Activated T-helper 2 cell treated with anti-CD3 and anti-CD28 coated beads, Interferon-gamma antibody, Interleukin-2, Interleukin-4, amounts not matched to agents 10 μg/mL and 5 μg/mL and 100 μg/mL, durations not matched to agents 14 hours and 24 hours and 36 hours (primary cell): ENCODE data around the gene NUAK1. TPM values are rescaled to one million over a fixed set of nuclear protein-coding genes. Genes with fewer than 3 reads are reported as not detected.

Source experiments
- DNase-seq: peaks from one replicate; pipeline ENCODE4 v3.0.0; 2021; ENCODE audit warnings: low spot score
- H3K27ac Mint-ChIP-seq: one replicate; pipeline ENCODE4 v1.8.0; 2021; ENCODE audit warnings: mixed read lengths
- H3K27me3 Mint-ChIP-seq: one replicate; pipeline ENCODE4 v1.8.0; 2021; ENCODE audit warnings: low read depth, mixed read lengths
- H3K36me3 Mint-ChIP-seq: one replicate; pipeline ENCODE4 v1.8.0; 2021; ENCODE audit warnings: low read depth, mixed read lengths
- H3K4me1 Mint-ChIP-seq: one replicate; pipeline ENCODE4 v1.8.0; 2021; ENCODE audit warnings: low read depth, mixed read lengths
- H3K4me3 Mint-ChIP-seq: one replicate; pipeline ENCODE4 v1.8.0; 2021; ENCODE audit warnings: low read depth, mild to moderate bottlenecking, moderate library complexity, mixed read lengths
- H3K9me3 Mint-ChIP-seq: one replicate; pipeline ENCODE4 v1.8.0; 2021; ENCODE audit warnings: mixed read lengths
- intact Hi-C: fragments of 100-400 bp; cut with micrococcal nuclease; formaldehyde crosslinking; loops from one replicate; pipeline ENCODE4 v1.15.1; 2023
- total RNA-seq: library from RNA; stranded (reverse); gene quantifications from 2 replicates; pipeline ENCODE4 v1.2.3, GENCODE V29; 2022

The NUAK1 gene
- total RNA-seq, 1 donor from 2014 or later, result 0.02 TPM

DNA sequence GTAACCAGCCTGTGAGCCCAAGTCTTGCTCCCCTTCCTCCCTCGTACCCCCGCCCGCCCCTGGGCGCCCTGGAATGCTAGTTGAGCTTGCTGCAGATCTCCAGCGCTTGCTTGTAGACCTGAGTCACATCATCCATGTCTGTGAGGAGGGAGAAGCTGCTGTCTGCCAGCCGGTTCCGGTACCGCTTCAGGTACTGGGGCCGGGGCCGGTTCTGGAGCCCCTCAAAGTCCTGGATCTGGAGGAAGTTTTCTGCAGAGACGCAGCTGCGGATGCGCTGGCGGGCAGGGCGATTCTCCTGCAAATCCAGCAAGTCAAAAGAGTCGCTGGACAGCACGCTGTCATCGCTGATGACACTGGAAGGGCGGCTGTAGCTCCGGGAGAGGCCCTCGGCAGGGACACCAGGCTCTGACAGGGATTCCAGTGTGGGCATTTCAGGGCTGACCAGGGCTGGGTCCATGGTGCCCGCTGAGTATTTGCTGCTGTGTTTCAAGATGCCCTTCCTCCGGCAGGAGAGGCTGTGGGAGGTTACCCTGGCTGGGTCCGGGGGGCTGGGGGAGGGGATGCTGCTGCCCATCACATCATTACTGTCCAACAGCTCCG lies 71.9 kb downstream of the NUAK1 start:
- no peaks in the 10 kb centered on the region for H3K9me3 Mint-ChIP-seq
- no peaks in the 10 kb centered on the region for H3K27me3 Mint-ChIP-seq
- no peaks in the 10 kb centered on the region for H3K36me3 Mint-ChIP-seq
- H3K27ac Mint-ChIP-seq, result no peak overlapping the region
- intact Hi-C loops, result no loop called here
- no peak overlapping the region for H3K4me3 Mint-ChIP-seq
- no peaks in the 10 kb centered on the region for H3K4me1 Mint-ChIP-seq
- no peak for DNase-seq

DNA sequence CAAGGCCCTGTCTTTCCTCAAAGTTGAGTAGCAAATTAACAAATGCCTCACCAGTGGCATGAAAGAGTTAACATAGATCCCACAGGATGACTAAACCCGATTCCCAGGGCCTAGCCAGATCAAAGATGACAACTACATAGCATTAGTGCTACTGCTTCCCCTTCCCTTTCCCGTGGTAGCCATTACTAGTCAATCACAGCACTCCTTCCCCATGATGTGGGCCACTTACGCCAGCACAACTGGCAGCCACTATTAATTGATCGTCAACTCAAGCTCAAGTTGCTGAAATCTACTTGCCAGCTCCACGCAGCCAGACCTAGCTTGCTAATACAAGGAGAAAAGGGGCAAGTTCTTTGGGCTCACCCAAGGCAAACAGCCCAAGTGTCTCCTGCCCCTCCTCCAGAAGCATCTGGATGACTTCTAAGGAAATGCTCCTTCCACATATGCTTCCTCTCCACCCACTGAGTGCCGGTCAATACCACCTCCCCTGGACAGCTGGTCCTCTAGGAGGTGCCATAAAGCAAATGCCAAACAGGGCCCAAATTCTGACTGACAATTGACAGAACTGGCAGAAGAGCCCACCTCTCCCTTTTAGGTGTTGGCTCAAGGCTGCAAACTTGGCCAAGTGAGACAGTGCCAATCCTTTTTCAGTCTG lies 72.6 kb downstream of the NUAK1 start:
- Mint-ChIP-seq H3K9me3 (no peaks in the 10 kb centered on the region), H3K4me3 (no peak overlapping the region), H3K27me3 (no peaks in the 10 kb centered on the region), H3K27ac (no peak overlapping the region), H3K36me3 (no peaks in the 10 kb centered on the region), H3K4me1 (no peaks in the 10 kb centered on the region)
- no peak for DNase-seq
- intact Hi-C loops, result no loop called here

DNA sequence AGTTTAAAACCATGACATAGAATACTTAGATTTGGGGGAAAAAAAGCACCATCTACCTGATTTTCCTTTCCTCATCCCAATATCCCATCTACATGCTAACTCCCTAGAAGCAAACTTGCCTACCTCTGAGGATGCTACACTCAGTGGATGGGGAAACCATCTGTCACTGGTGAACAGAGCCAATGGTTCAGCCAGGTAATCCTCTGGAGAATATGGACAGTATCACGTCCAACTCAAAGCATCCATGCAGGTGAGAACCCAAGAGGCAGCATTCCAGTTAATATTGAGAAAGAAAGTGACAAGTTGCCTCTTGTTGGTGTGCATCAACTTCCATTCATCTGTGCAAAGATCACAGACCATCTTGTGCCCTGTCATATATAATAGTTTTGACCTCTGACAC lies 73.2 kb downstream of the NUAK1 start:
- Mint-ChIP-seq H3K4me3 (no peak overlapping the region), H3K27me3 (peaks cover 2% of the 10 kb centered on the region)

DNA sequence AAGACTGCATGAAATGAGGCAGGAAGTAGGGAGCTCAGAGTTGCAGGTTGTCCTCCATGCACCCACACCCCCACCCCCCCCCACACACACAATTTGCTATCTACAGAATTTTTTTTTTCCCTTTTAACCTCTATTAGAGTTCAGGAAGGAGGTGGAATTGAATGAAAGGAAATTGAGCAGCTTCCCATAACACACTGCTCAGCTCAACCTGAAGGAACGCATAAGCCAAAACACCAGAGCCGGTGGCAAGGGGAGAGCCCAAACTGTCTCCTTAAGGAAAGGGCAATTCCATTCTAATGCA lies 74.1 kb downstream of the NUAK1 start:
- Mint-ChIP-seq H3K4me1 (no peaks in the 10 kb centered on the region), H3K4me3 (no peak overlapping the region), H3K36me3 (no peaks in the 10 kb centered on the region), H3K27ac (no peak overlapping the region), H3K27me3 (peaks cover 2% of the 10 kb centered on the region), H3K9me3 (no peaks in the 10 kb centered on the region)
- intact Hi-C loops, result no loop called here
- no peak for DNase-seq

More for the DNA sequence above, 73.2 kb downstream of the NUAK1 start:
- DNase-seq, result no peak
- intact Hi-C loops, result no loop called here
- Mint-ChIP-seq H3K36me3 (no peaks in the 10 kb centered on the region), H3K9me3 (no peaks in the 10 kb centered on the region), H3K27ac (no peak overlapping the region), H3K4me1 (no peaks in the 10 kb centered on the region)

DNA sequence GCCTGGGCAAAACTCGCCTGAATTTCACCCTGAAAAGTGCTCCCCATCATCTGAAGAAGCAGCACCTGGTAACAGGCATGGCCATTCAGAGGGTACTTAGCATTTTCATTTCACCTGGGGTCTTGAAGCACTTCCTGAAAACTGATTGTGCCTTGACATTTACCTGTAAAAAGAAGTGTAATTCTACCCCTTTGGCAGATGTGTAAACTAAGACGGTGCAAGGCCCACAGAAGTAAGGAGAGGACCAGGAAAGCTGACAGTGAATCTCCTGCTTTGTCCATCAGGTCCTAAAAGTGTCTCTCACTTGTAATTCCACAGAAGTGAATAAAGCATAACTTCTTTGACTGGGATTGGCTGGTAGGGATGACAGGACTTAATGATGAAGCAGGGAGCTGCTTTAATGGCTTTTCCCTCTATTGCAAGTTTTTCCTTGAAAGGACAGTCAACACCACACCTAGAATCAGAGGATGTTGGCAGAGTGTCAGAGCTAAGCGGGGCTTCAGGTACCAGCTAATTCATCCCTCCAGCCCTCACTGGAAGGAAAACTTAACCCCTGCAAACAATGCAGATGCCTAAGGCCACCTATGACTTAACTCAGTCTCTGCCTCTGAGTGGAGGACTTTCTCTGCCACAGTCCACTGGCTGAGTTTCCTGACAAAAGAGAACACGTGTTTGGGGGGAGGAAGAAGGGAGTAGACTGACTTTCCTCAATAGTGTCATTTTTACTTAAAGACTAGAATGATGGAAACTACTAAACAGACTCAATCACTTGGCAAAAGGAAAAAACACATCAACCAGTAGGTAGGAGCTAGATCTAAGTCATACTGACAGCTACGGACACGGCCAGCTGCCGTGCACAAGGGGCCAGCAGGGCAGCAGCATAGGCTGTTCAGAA lies 74.7 kb downstream of the NUAK1 start:
- Mint-ChIP-seq H3K27me3 (peaks cover 2% of the 10 kb centered on the region), H3K4me3 (no peak overlapping the region), H3K9me3 (no peaks in the 10 kb centered on the region), H3K4me1 (no peaks in the 10 kb centered on the region), H3K27ac (no peak overlapping the region), H3K36me3 (no peaks in the 10 kb centered on the region)
- DNase-seq, result no peak
- intact Hi-C loops, result no loop called here

DNA sequence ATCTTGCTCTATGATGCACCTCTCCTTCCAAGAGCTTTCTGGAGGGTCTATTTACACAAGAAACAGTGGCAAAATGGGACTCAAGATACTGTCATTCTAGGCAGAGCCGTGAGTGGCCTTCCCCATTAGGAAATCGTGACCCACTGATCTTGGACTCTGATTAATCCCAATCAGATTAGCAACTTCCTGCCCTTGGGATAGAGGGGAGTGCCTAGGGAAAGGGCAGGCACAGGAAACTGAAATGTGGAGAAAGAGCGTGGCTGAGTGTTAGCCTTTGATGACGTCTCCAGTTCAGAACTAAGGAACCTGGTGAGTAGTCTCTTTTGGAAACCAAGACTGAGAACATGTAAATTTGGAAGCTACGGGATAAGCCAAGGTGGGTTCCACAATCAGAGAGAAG lies 76.1 kb downstream of the NUAK1 start:
- Mint-ChIP-seq H3K27ac (no peak overlapping the region), H3K4me3 (no peak overlapping the region), H3K9me3 (no peaks in the 10 kb centered on the region), H3K27me3 (peaks cover 2% of the 10 kb centered on the region), H3K4me1 (no peaks in the 10 kb centered on the region), H3K36me3 (no peaks in the 10 kb centered on the region)
- intact Hi-C loops, result no loop called here
- DNase-seq, result no peak

DNA sequence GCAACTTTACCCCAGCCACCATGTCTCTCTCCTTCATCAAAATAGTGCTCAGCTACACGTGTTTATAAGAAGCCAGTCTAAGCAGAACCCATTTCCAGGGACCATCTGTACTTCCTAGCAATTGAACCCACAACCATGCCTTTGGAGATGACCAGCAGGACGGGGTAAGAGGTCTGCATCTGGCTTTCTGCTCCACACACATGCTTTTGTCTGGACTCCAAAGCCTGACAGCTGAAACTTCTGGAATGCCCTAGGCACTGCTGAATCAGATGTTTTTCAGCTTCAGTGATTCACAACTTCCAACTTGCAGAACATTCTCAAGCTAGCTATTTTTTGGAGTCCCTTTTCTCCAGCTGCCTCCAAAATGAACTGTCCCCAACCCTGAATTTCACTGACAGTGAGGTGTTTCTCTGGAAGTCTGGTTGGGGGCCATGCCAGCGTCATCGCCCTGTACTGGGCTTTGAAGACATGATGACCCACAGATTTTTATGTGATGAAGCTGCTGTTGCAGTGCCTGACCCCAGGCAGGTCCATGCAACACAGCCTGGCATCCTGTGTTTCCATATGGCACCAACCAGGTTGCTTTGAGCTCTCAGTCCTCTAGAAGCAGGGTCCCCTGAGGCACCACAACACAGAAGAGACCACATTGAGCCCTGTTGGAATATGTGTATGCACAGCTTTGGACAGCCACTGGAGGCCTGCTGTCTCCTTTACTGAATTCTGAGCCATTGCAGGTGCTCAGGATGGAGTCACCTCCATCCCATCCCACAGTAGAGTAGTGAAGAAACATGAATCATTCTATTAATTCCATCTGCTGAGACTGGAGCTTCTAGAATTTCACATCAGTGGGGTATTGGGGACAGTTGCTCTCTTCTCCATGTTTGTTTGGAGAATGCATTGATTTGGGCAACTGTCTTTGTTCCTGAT lies 80.2 kb downstream of the NUAK1 start:
- no peak for DNase-seq
- H3K4me3 Mint-ChIP-seq, result no peak overlapping the region
- H3K9me3 Mint-ChIP-seq, result peaks cover 8% of the 10 kb centered on the region
- H3K36me3 Mint-ChIP-seq, result no peaks in the 10 kb centered on the region
- intact Hi-C loops, result no loop called here
- no peak overlapping the region for H3K27ac Mint-ChIP-seq
- H3K27me3 Mint-ChIP-seq, result peaks cover 14% of the 10 kb centered on the region
- no peaks in the 10 kb centered on the region for H3K4me1 Mint-ChIP-seq

DNA sequence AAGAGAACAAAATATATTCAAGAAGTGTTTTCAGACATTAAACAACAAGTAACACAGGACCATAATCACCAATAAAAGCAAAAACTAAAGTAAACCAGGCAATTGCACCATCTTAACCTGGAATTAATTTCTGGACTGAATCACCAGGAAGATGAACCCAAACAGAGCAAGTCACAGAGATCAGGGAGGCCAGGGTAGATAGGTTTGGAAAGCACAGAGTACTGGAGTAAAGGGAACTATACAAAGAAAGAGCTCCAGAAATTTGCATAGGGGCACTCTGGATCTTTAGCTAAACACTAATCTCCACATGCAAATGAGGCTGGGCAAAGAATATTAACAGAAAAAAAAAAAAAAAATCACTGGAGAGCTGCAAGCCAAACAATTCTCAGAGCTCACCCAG lies 84.7 kb downstream of the NUAK1 start:
- Mint-ChIP-seq H3K4me1 (no peaks in the 10 kb centered on the region), H3K9me3 (peaks cover 8% of the 10 kb centered on the region), H3K36me3 (no peaks in the 10 kb centered on the region), H3K27ac (no peak overlapping the region), H3K4me3 (no peak overlapping the region), H3K27me3 (peaks cover 34% of the 10 kb centered on the region)
- no peak for DNase-seq
- intact Hi-C loops, result no loop called here

DNA sequence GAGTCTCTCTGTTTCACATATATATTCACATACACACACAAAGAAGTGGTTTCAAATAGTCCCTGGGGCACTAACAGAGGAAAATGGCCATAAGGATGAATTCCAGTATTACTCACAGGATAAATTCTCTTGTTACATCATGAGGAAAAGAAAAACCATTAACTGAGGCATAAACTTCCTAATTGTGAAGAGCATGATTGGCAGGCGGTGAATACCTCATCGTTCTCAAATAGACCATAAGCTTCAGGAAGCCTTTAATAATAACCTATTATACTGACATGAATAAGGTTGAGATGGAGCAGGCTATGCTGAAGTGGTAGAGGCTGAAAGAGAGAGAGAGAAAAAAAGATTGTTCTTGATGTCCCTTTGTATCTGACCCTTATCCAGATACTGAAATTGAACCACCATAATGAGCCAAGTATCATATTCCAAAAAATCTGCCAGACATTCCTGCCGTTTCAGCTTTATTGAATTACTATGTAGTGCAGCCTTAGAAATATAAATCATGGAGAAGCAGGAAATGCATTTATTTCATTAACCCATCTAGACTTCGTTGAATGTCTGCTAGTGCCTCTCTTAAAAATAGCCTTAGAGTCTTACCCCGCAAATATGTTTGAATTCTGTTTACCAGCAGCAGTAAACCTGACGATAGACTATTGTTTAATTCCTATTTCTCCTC lies 86.8 kb downstream of the NUAK1 start:
- H3K36me3 Mint-ChIP-seq, result no peaks in the 10 kb centered on the region
- H3K9me3 Mint-ChIP-seq, result peaks cover 8% of the 10 kb centered on the region

DNA sequence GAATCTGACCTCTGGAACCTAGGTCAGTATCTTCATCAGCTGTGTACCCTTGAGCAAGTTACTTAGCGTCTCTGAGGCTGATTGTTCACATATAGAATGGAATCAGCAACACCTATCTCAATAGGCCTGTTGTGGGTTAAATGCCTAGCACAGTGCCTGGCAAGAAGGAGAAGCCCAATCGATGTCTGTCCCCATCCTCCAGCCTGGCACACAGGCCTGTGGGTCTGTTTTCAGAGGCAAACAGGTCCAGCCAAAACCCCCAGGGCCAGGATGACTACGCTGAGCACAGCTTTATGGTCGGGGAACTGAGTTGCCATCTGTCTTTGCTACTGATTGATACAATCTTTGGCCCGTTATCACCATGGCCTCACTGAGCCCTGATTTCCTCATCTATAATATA lies 89.2 kb downstream of the NUAK1 start:
- H3K36me3 Mint-ChIP-seq, result no peaks in the 10 kb centered on the region
- intact Hi-C loops, result no loop called here
- H3K4me1 Mint-ChIP-seq, result no peaks in the 10 kb centered on the region
- H3K27ac Mint-ChIP-seq, result no peak overlapping the region
- H3K27me3 Mint-ChIP-seq, result peaks cover 33% of the 10 kb centered on the region
- no peak for DNase-seq
- no peaks in the 10 kb centered on the region for H3K9me3 Mint-ChIP-seq
- no peak overlapping the region for H3K4me3 Mint-ChIP-seq

More for the DNA sequence above, 86.8 kb downstream of the NUAK1 start:
- Mint-ChIP-seq H3K27ac (no peak overlapping the region), H3K27me3 (peaks cover 40% of the 10 kb centered on the region), H3K4me3 (no peak overlapping the region), H3K4me1 (no peaks in the 10 kb centered on the region)
- DNase-seq, result no peak
- intact Hi-C loops, result no loop called here

DNA sequence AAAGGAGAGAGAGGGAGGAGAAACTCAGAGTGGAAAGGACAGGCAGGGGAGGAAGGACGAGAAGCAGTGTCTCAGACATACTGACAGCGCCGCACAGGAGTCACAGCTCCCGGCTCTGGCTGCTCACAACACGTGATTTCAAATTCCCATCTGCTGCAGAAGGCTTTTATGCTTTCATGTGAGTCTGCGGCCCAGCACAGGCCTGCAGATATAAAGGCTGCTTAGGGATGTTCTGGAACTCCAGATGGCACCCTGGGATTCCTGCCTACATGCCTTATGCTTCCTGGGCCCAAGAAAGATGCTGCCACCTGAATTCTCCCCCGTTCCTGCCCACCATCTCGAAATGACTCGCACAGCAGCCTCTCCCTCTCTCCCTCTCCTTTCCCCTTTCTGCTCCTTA lies 89.6 kb downstream of the NUAK1 start:
- no peak for DNase-seq
- H3K4me3 Mint-ChIP-seq, result no peak overlapping the region
- H3K27me3 Mint-ChIP-seq, result peaks cover 33% of the 10 kb centered on the region
- H3K36me3 Mint-ChIP-seq, result no peaks in the 10 kb centered on the region
- intact Hi-C loops, result no loop called here
- H3K4me1 Mint-ChIP-seq, result no peaks in the 10 kb centered on the region
- H3K9me3 Mint-ChIP-seq, result no peaks in the 10 kb centered on the region
- H3K27ac Mint-ChIP-seq, result no peak overlapping the region

DNA sequence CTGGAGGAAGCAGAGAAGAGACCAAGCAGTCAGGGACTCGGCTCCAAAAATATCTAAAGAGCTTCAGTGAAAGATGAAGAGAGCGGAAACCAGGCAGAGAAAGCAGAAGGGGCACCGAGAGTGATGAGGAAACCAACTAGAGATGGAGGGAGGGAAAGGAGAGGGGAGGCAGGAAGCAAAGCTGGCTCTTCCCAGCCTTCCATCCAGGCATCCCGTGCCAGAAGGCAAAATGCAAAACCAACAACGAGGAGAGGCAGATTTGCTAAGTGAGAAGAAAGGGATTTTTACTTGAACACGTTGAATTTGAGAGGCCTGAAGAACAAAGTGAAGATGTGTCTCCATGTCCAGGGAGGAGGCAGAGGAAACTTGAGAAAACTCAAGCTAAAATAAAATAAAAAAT lies 90.1 kb downstream of the NUAK1 start:
- H3K36me3 Mint-ChIP-seq, result no peaks in the 10 kb centered on the region
- no peak overlapping the region for H3K4me3 Mint-ChIP-seq
- intact Hi-C loops, result no loop called here
- no peaks in the 10 kb centered on the region for H3K4me1 Mint-ChIP-seq
- no peaks in the 10 kb centered on the region for H3K9me3 Mint-ChIP-seq
- H3K27me3 Mint-ChIP-seq, result peaks cover 31% of the 10 kb centered on the region
- no peak overlapping the region for H3K27ac Mint-ChIP-seq
- no peak for DNase-seq
